Cardiac ventricle fibroblast (primary cell): ENCODE data around the gene SUSD5. TPM values are rescaled to one million over a fixed set of nuclear protein-coding genes. Genes with fewer than 3 reads are reported as not detected.

ENCODE experiments used
- total RNA-seq: library from RNA; depleted of rRNA; stranded (reverse); fragments of >200 nt; gene quantifications from 2 replicates; pipeline ENCODE4 v1.2.3, GENCODE V29; 2015

SUSD5 gene
- 1.6 and 2.2 TPM in 2 replicates for total RNA-seq

GRCh38 chr3:33218446-33219174 lies at the start of gene SUSD5:
Gene SUSD5 (minus strand): TSS chr3:33218810. CDS start chr3:33218797, 13 bp downstream.

GRCh38 chr3:33113772-33114621 lies 104.6 kb downstream of the SUSD5 start, which contains the start of gene CRTAP:
Gene CRTAP (plus strand): TSS chr3:33114014. CDS start chr3:33114078, 64 bp downstream.

Other genes with a start within 250 kb of the SUSD5 start
- gene GLB1, start 121.7 kb downstream of the SUSD5 start, total RNA-seq, result 71.3 and 109 TPM in 2 replicates
- gene TMPPE, start 121.7 kb downstream of the SUSD5 start, total RNA-seq, result 3.7 and 5.6 TPM in 2 replicates
- gene CRTAP, start 104.8 kb downstream of the SUSD5 start, total RNA-seq, result 498 and 547 TPM in 2 replicates
- 4.1 and 7.0 TPM in 2 replicates for gene FBXL2, start 58.6 kb upstream of the SUSD5 start, total RNA-seq
- 29.5 and 33.4 TPM in 2 replicates for gene UBP1, start 221.6 kb upstream of the SUSD5 start, total RNA-seq